GM21619 (cell line): ENCODE measurements around the gene NIPBL.
"Not testable (repeated sequence)": the region's sequence is repeated elsewhere in the genome, so short reads cannot be mapped to it uniquely, and the experiment has no call there.

ENCODE experiments used
- ATAC-seq: cut with Tn5 transposase; IDR thresholded peaks from one replicate; pipeline ENCODE4 v1.9.1; 2021; ENCODE audit not compliant: unreplicated experiment

NIPBL gene

GRCh38 chr5:36877667-36878391 lies 1.3 kb downstream of the NIPBL start:
- ATAC-seq: no peak

GRCh38 chr5:36878392-36879082 lies 2.0 kb downstream of the NIPBL start:
- no peak for ATAC-seq

- no peak for ATAC-seq
Observed at GRCh38 chr5:36879274-36880033, 2.9 kb downstream of the NIPBL start.

GRCh38 chr5:36880761-36881160 lies 4.2 kb downstream of the NIPBL start:
- no peak for ATAC-seq

GRCh38 chr5:36881304-36881703 lies 4.7 kb downstream of the NIPBL start:
- ATAC-seq: no peak

- ATAC-seq: no peak
Observed at GRCh38 chr5:36881807-36882206, 5.2 kb downstream of the NIPBL start.

GRCh38 chr5:36882250-36882649 lies 5.7 kb downstream of the NIPBL start:
- no peak for ATAC-seq

- ATAC-seq: no peak
Observed at GRCh38 chr5:36883894-36884462, 7.4 kb downstream of the NIPBL start.

GRCh38 chr5:36885149-36885548 lies 8.6 kb downstream of the NIPBL start:
- ATAC-seq: no peak

GRCh38 chr5:36885566-36886485 lies 9.3 kb downstream of the NIPBL start:
- ATAC-seq: no peak

- no peak for ATAC-seq
Observed at GRCh38 chr5:36886791-36887190, 10.2 kb downstream of the NIPBL start.

GRCh38 chr5:36887532-36887931 lies 11.0 kb downstream of the NIPBL start:
- no peak for ATAC-seq

- no peak for ATAC-seq
Observed at GRCh38 chr5:36888303-36888702, 11.7 kb downstream of the NIPBL start.

GRCh38 chr5:36889264-36889663 lies 12.7 kb downstream of the NIPBL start:
- no peak for ATAC-seq

- ATAC-seq: no peak
Observed at GRCh38 chr5:36891266-36891665, 14.7 kb downstream of the NIPBL start.

- ATAC-seq: not testable (repeated sequence)
Observed at GRCh38 chr5:36892085-36892830, 15.7 kb downstream of the NIPBL start.

- no peak for ATAC-seq
Observed at GRCh38 chr5:36894954-36895353, 18.4 kb downstream of the NIPBL start.

GRCh38 chr5:36896476-36896875 lies 19.9 kb downstream of the NIPBL start:
- no peak for ATAC-seq

- ATAC-seq: no peak
Observed at GRCh38 chr5:36897616-36898015, 21.0 kb downstream of the NIPBL start.

- no peak for ATAC-seq
Observed at GRCh38 chr5:36899860-36900259, 23.3 kb downstream of the NIPBL start.
